Esophagus squamous epithelium (tissue), 4 donors: ENCODE data around the gene POLA1.

ENCODE experiments used
- POLR2A ChIP-seq, 4 donors: fragments of 450-650 bp; IDR thresholded peaks; one replicate each; pipeline ENCODE4 v1.6.1; 2017; ENCODE audit warnings: antibody characterized with exemption in 4 of 4, mild to moderate bottlenecking in 4 of 4, moderate library complexity in 3 of 4
- TF ChIP-seq, protein P1 (sequence below), 6 experiments: fragments of 450-650 bp in 4 of 6; fragments of 200-600 bp in 2 of 6; sonication (generic) in 2 of 6; IDR thresholded peaks; one replicate each; pipeline ENCODE4 v1.5.1; 2016 to 2019; ENCODE audit warnings: antibody characterized with exemption in 6 of 6, mild to moderate bottlenecking in 4 of 6, moderate library complexity in 4 of 6

DNA sequence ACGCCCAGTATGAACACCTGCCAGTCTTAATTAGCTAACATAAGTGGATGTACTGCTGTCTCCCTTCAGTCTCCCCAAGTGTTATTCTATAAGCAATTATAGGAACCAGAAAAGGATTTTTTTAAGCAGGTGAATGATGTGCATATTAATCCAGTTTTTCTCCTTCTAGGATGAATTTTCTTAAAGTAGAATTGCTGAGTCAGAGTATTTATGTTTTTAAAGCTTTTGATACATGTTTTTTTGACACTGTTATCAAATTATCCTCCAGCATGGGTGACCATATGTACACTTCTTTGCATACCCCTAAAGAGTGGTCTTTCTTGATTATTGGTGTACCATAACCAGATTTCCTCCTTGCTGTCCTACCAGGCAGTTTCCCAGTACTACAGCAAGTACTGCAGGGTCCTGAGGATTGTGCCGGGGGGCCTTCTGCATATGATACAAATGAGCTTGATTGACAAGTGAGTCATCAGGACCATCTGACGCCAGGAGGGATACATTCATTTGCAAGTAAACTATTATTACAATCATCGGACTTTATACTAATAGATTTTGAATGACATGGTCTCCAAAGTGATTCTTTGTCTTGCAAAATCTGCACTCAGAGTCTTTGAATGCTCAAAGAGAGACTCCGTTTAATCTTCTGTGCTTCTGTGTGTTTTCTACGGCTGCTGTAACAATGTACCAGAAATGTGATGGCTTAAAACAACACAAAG is 35.9 kb upstream of the POLA1 start:
- TF ChIP-seq, protein P1, sequence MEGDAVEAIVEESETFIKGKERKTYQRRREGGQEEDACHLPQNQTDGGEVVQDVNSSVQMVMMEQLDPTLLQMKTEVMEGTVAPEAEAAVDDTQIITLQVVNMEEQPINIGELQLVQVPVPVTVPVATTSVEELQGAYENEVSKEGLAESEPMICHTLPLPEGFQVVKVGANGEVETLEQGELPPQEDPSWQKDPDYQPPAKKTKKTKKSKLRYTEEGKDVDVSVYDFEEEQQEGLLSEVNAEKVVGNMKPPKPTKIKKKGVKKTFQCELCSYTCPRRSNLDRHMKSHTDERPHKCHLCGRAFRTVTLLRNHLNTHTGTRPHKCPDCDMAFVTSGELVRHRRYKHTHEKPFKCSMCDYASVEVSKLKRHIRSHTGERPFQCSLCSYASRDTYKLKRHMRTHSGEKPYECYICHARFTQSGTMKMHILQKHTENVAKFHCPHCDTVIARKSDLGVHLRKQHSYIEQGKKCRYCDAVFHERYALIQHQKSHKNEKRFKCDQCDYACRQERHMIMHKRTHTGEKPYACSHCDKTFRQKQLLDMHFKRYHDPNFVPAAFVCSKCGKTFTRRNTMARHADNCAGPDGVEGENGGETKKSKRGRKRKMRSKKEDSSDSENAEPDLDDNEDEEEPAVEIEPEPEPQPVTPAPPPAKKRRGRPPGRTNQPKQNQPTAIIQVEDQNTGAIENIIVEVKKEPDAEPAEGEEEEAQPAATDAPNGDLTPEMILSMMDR (IDR thresholded peaks at IDR 0.05): no peak
- no peak for TF ChIP-seq POLR2A (IDR thresholded peaks at IDR 0.05)
